ENCODE measurements around the gene CCDC106.

The CCDC106 gene

GRCh38 chr19:55647732-55648584, at the start of gene CCDC106:
Gene CCDC106, plus strand, starts transcription at chr19:55648212. Its CDS starts 835 bp downstream, at chr19:55649047.
- Histone ChIP-seq H3K9ac (ENCODE audit: low read length) (peak within 1 kb of the TSS; percentile 11), H3K27ac (ENCODE audit: low read depth, low read length) (peak within 1 kb of the TSS; percentile 81), H3K36me3 (ENCODE audit: insufficient read depth, low read length) (peaks cover 10% of the 10 kb centered on the region), H3K4me3 (ENCODE audit: low read depth in 1 of 2, low read length in 2 of 2) (peak within 1 kb of the TSS; percentile 67 to 78), H3K27me3 (ENCODE audit: control insufficient read depth in 1 of 2, insufficient read depth in 2 of 2, low read length in 2 of 2) (no peaks in the 10 kb centered on the region), H3K4me1 (ENCODE audit: insufficient read depth, low read length) (peaks cover 27% of the 10 kb centered on the region), H3K9me3 (ENCODE audit: low read length) (no peaks in the 10 kb centered on the region)

GRCh38 chr19:55598719-55599467, 49.1 kb upstream of the CCDC106 start:
- peak overlapping the region; percentile 99 for H3K27ac ChIP-seq (ENCODE audit: low read depth, low read length)
- H3K36me3 ChIP-seq (ENCODE audit: insufficient read depth, low read length), result peaks cover 20% of the 10 kb centered on the region
- H3K4me1 ChIP-seq (ENCODE audit: insufficient read depth, low read length), result peaks cover 18% of the 10 kb centered on the region
- no peaks in the 10 kb centered on the region for H3K27me3 ChIP-seq (ENCODE audit: control insufficient read depth in 1 of 2, insufficient read depth in 2 of 2, low read length in 2 of 2)
- no peaks in the 10 kb centered on the region for H3K9me3 ChIP-seq (ENCODE audit: low read length)
- no peak overlapping the region for H3K9ac ChIP-seq (ENCODE audit: low read length)
- peak overlapping the region; percentile 75 to 91 for H3K4me3 ChIP-seq (ENCODE audit: low read depth in 1 of 2, low read length in 2 of 2)

DNA sequence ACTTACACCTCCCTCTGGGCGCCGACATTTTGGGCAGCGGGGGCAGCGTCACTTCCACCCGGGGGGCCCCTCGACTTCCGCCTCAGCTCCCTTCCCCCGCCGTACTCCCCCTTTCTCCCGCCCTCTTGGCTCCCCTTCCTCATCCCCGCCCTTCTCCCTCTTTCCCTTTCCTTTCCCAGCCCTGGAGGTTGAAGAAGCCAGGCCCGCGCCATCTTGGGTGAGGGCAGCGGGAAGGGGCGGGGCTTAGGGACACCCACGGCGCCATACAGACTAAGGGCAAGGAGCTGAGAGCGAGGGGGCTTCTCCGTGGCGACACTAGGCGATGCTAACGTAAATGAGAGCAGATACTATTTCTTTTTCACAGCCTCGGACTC, 48.6 kb upstream of the CCDC106 start, which contains the start of gene FIZ1:
Gene FIZ1, minus strand, starts transcription at position 50 of the 374 bp plus-strand sequence. CDS start 1,652 bp downstream, outside the sequence.
- H3K4me1 ChIP-seq (ENCODE audit: insufficient read depth, low read length), result peaks cover 18% of the 10 kb centered on the region
- H3K27me3 ChIP-seq (ENCODE audit: control insufficient read depth in 1 of 2, insufficient read depth in 2 of 2, low read length in 2 of 2), result no peaks in the 10 kb centered on the region
- peak within 1 kb of the TSS; percentile 61 for H3K9ac ChIP-seq (ENCODE audit: low read length)
- H3K27ac ChIP-seq (ENCODE audit: low read depth, low read length), result peak within 1 kb of the TSS; percentile 99
- H3K9me3 ChIP-seq (ENCODE audit: low read length), result no peaks in the 10 kb centered on the region
- H3K36me3 ChIP-seq (ENCODE audit: insufficient read depth, low read length), result peaks cover 20% of the 10 kb centered on the region
- peak within 1 kb of the TSS; percentile 91 to 95 for H3K4me3 ChIP-seq (ENCODE audit: low read depth in 1 of 2, low read length in 2 of 2)

GRCh38 chr19:55599842-55600661, 48.0 kb upstream of the CCDC106 start, which contains the start of gene ZNF524:
Gene ZNF524, plus strand, starts transcription at chr19:55600288. Its CDS starts 1,825 bp downstream, at chr19:55602113.
- H3K27me3 ChIP-seq (ENCODE audit: control insufficient read depth in 1 of 2, insufficient read depth in 2 of 2, low read length in 2 of 2), result no peaks in the 10 kb centered on the region
- H3K27ac ChIP-seq (ENCODE audit: low read depth, low read length), result peak within 1 kb of the TSS; percentile 99

DNA sequence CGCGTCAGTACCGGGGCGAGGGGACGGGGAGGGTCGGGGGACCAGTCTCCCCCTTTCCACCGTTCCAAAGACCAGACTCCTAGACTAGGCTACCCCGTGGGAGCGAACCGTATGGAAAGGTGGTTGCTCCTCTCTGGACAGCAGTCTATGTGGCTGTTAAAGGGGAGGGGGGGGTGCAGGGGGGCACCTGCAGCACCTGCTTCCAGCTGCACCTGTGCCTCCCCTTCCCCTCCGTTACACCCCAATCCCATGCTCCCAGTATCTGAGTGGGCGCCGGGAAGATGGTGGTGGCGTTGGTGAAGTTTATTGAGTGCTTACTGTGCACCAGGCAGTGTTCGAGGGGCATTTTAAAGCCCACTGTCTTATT, 47.4 kb upstream of the CCDC106 start:
- Histone ChIP-seq H3K4me1 (ENCODE audit: insufficient read depth, low read length) (peaks cover 23% of the 10 kb centered on the region), H3K9me3 (ENCODE audit: low read length) (no peaks in the 10 kb centered on the region), H3K9ac (ENCODE audit: low read length) (peak overlapping the region; percentile 49), H3K27me3 (ENCODE audit: control insufficient read depth in 1 of 2, insufficient read depth in 2 of 2, low read length in 2 of 2) (no peaks in the 10 kb centered on the region), H3K27ac (ENCODE audit: low read depth, low read length) (peak overlapping the region; percentile 99), H3K36me3 (ENCODE audit: insufficient read depth, low read length) (peaks cover 14% of the 10 kb centered on the region), H3K4me3 (ENCODE audit: low read depth in 1 of 2, low read length in 2 of 2) (peak overlapping the region; percentile 91 to 95)

More at GRCh38 chr19:55599842-55600661, 48.0 kb upstream of the CCDC106 start, which contains the start of gene ZNF524:
- H3K4me3 ChIP-seq (ENCODE audit: low read depth in 1 of 2, low read length in 2 of 2), result peak within 1 kb of the TSS; percentile 91 to 95
- H3K9ac ChIP-seq (ENCODE audit: low read length), result peak within 1 kb of the TSS; percentile 61
- peaks cover 20% of the 10 kb centered on the region for H3K36me3 ChIP-seq (ENCODE audit: insufficient read depth, low read length)
- peaks cover 23% of the 10 kb centered on the region for H3K4me1 ChIP-seq (ENCODE audit: insufficient read depth, low read length)
- H3K9me3 ChIP-seq (ENCODE audit: low read length), result no peaks in the 10 kb centered on the region

DNA sequence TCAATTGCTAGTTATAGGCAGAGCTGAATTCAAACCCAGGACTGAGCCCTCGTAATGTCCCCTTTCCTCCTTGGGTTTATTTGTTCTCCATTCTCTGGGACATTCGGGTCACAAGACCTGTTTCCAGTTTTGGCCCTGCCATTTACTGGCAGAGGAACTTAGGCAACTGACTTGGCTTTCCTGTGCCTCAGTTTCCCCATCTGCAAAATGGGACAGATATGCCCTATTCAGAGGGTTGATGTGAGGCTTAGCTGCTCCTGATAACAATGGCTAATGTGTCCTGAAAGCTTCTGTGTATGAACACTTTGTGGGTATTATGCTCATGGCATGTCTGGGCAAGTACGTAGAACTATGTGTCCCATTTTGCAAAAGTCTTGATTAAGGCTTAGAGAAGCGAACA, 46.9 kb upstream of the CCDC106 start:
- Histone ChIP-seq H3K9ac (ENCODE audit: low read length) (peak overlapping the region; percentile 49), H3K36me3 (ENCODE audit: insufficient read depth, low read length) (peaks cover 9% of the 10 kb centered on the region)

GRCh38 chr19:55602104-55603001, 45.7 kb upstream of the CCDC106 start:
- Histone ChIP-seq H3K27ac (ENCODE audit: low read depth, low read length) (peak overlapping the region; percentile 21), H3K36me3 (ENCODE audit: insufficient read depth, low read length) (peaks cover 6% of the 10 kb centered on the region), H3K4me3 (ENCODE audit: low read depth in 1 of 2, low read length in 2 of 2) (no peak overlapping the region), H3K9me3 (ENCODE audit: low read length) (no peaks in the 10 kb centered on the region), H3K4me1 (ENCODE audit: insufficient read depth, low read length) (peaks cover 36% of the 10 kb centered on the region), H3K27me3 (ENCODE audit: control insufficient read depth in 1 of 2, insufficient read depth in 2 of 2, low read length in 2 of 2) (no peaks in the 10 kb centered on the region), H3K9ac (ENCODE audit: low read length) (no peak overlapping the region)

More for the DNA sequence above, 46.9 kb upstream of the CCDC106 start:
- H3K27ac ChIP-seq (ENCODE audit: low read depth, low read length), result peak overlapping the region; percentile 99
- no peaks in the 10 kb centered on the region for H3K27me3 ChIP-seq (ENCODE audit: control insufficient read depth in 1 of 2, insufficient read depth in 2 of 2, low read length in 2 of 2)
- no peaks in the 10 kb centered on the region for H3K9me3 ChIP-seq (ENCODE audit: low read length)
- peak overlapping the region; percentile 91 to 95 for H3K4me3 ChIP-seq (ENCODE audit: low read depth in 1 of 2, low read length in 2 of 2)
- peaks cover 23% of the 10 kb centered on the region for H3K4me1 ChIP-seq (ENCODE audit: insufficient read depth, low read length)

DNA sequence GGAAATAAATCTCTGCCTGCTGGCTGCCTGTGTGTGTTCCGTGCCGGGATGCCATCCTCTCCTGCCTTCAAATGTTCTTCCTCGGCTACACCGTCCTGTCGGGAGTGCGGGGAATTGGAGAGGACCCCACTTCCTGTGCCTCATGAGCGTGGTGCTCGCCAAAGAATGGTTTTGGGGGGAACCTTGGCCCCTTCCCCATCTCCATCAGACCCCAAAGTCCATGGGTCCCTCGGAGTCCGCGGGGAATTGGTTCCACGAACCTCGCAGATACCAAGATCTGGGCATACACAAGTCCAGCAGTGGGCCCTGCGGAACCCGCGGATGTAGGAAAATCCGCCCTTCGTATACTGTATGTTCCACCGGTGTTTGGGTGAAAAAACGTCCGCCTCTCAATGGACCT, 44.9 kb upstream of the CCDC106 start:
- peaks cover 6% of the 10 kb centered on the region for H3K36me3 ChIP-seq (ENCODE audit: insufficient read depth, low read length)
- H3K4me3 ChIP-seq (ENCODE audit: low read depth in 1 of 2, low read length in 2 of 2), result no peak overlapping the region
- H3K27me3 ChIP-seq (ENCODE audit: control insufficient read depth in 1 of 2, insufficient read depth in 2 of 2, low read length in 2 of 2), result no peaks in the 10 kb centered on the region
- no peaks in the 10 kb centered on the region for H3K9me3 ChIP-seq (ENCODE audit: low read length)
- peaks cover 35% of the 10 kb centered on the region for H3K4me1 ChIP-seq (ENCODE audit: insufficient read depth, low read length)
- H3K9ac ChIP-seq (ENCODE audit: low read length), result no peak overlapping the region
- H3K27ac ChIP-seq (ENCODE audit: low read depth, low read length), result no peak overlapping the region

DNA sequence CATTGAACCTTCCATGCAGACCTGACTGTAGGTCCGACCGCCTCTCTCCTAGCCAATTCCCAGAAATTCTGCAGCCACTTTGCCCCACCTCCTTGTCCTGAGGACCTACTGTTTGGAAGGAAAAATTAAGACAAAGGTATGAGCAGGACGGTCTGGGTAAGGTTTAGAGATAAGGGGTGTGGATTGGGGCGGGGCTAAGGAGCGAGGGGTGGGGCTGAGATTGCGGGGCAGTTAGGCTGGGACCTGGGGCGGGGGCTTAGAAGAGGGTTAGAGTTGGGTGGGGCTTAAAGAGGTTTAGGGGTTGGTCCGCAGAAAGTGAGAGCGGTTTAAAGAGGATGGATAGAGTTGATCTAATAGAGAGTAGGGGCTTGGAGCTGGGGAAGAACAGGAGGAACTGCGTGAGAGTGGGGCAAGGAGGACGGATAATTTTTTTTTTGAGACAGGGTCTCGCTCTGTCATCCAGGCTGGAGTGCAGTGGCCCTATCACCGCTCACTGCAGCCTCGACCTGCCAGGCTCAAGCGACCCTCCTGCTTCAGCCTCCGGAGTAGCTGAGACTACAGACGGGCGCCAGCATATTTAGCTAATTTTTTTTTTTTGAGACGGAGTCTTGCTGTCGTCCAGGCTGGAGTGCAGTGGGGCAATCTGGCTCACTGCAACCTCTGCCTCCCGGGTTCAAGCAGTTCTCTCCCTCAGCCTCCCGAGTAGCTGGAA, 44.3 kb upstream of the CCDC106 start:
- Histone ChIP-seq H3K36me3 (ENCODE audit: insufficient read depth, low read length) (peaks cover 6% of the 10 kb centered on the region), H3K4me3 (ENCODE audit: low read depth in 1 of 2, low read length in 2 of 2) (no peak overlapping the region), H3K9me3 (ENCODE audit: low read length) (no peaks in the 10 kb centered on the region), H3K9ac (ENCODE audit: low read length) (no peak overlapping the region), H3K27me3 (ENCODE audit: control insufficient read depth in 1 of 2, insufficient read depth in 2 of 2, low read length in 2 of 2) (no peaks in the 10 kb centered on the region), H3K27ac (ENCODE audit: low read depth, low read length) (peak overlapping the region; percentile 93), H3K4me1 (ENCODE audit: insufficient read depth, low read length) (peaks cover 29% of the 10 kb centered on the region)

DNA sequence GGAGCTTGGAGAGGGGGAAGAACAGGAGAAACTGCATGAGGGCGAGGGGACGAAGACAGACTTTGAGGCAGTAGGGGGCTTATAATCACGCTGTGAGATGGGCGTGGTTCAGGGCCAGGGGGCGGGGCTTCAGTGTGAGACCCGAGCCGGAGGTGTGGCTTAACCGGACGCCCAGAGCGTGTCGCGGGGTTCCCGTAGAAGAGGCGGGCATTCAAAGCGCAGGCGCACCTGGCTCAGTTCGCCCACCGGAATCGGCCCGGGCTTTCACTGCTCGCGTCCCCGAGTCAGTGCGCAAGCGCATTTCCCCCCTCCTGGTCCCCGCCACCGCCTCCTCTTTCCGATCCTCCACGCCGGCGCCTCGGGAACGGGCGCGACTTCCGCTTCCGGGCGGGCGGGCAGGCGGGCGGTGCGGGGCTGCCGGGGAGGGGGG, 42.8 kb upstream of the CCDC106 start:
- H3K9ac ChIP-seq (ENCODE audit: low read length), result no peak overlapping the region
- no peaks in the 10 kb centered on the region for H3K27me3 ChIP-seq (ENCODE audit: control insufficient read depth in 1 of 2, insufficient read depth in 2 of 2, low read length in 2 of 2)
- H3K9me3 ChIP-seq (ENCODE audit: low read length), result no peaks in the 10 kb centered on the region
- peak overlapping the region; percentile 27 to 86 for H3K4me3 ChIP-seq (ENCODE audit: low read depth in 1 of 2, low read length in 2 of 2)
- H3K27ac ChIP-seq (ENCODE audit: low read depth, low read length), result peak overlapping the region; percentile 93
- peaks cover 6% of the 10 kb centered on the region for H3K36me3 ChIP-seq (ENCODE audit: insufficient read depth, low read length)
- H3K4me1 ChIP-seq (ENCODE audit: insufficient read depth, low read length), result peaks cover 28% of the 10 kb centered on the region
